IPS DF 4.7 (cell line): ENCODE measurements around the gene SPATA18.
"Not testable (repeated sequence)": the region's sequence is repeated elsewhere in the genome, so short reads cannot be mapped to it uniquely, and the experiment has no call there.

Source experiments
- DNase-seq: peaks from one replicate; pipeline ENCODE4 v3.0.0-alpha.2; 2013; ENCODE audit warnings: low spot score; ENCODE audit errors: extremely low read depth

Gene SPATA18

GRCh38 chr4:52106191-52106590 is 55.1 kb downstream of the SPATA18 start:
- no peak for DNase-seq

GRCh38 chr4:52106660-52107059 is 55.6 kb downstream of the SPATA18 start:
- no peak for DNase-seq

GRCh38 chr4:52107336-52107735 is 56.2 kb downstream of the SPATA18 start:
- DNase-seq, result no peak

GRCh38 chr4:52107745-52108144 is 56.6 kb downstream of the SPATA18 start:
- DNase-seq, result no peak

GRCh38 chr4:52110171-52110570 is 59.1 kb downstream of the SPATA18 start:
- DNase-seq, result no peak

- no peak for DNase-seq
Measured at GRCh38 chr4:52111995-52112394, 60.9 kb downstream of the SPATA18 start.

- DNase-seq, result no peak
Measured at GRCh38 chr4:52112411-52112810, 61.3 kb downstream of the SPATA18 start.

GRCh38 chr4:52116641-52117040 is 65.5 kb downstream of the SPATA18 start:
- no peak for DNase-seq

GRCh38 chr4:52126226-52126625 is 75.1 kb downstream of the SPATA18 start:
- no peak for DNase-seq

GRCh38 chr4:52126966-52127365 is 75.9 kb downstream of the SPATA18 start:
- DNase-seq, result no peak

- no peak for DNase-seq
Measured at GRCh38 chr4:52135171-52135570, 84.1 kb downstream of the SPATA18 start.

GRCh38 chr4:52137152-52137551 is 86.0 kb downstream of the SPATA18 start:
- not testable (repeated sequence) for DNase-seq

- no peak for DNase-seq
Measured at GRCh38 chr4:52142816-52143215, 91.7 kb downstream of the SPATA18 start.

- no peak for DNase-seq
Measured at GRCh38 chr4:52143815-52144214, 92.7 kb downstream of the SPATA18 start.

- DNase-seq, result no peak
Measured at GRCh38 chr4:52144372-52144771, 93.3 kb downstream of the SPATA18 start.
